Thymus (tissue), 11 donors: Measurements from ENCODE around the gene RAD51B. TPM values are rescaled to one million over a fixed set of nuclear protein-coding genes. Genes with fewer than 3 reads are reported as not detected.

ENCODE experiments used
- DNase-seq, 9 donors: peaks; one replicate each; pipeline ENCODE4 v3.0.0-alpha.2; 2013; ENCODE audit warnings: low spot score in 9 of 9, low read depth in 6 of 9, missing footprints in 1 of 9
- H3K27ac ChIP-seq, 2 donors: one replicate each; pipeline ENCODE4 v1.5.1; 2013; ENCODE audit warnings: control low read depth in 1 of 2, low read depth in 1 of 2, low read length in 1 of 2, mild to moderate bottlenecking in 1 of 2, moderate library complexity in 1 of 2
- H3K27me3 ChIP-seq, 2 donors: one replicate each; pipeline ENCODE4 v1.5.1; 2013; ENCODE audit warnings: low read length in 1 of 2; ENCODE audit not compliant: control insufficient read depth in 2 of 2, insufficient read depth in 1 of 2
- H3K36me3 ChIP-seq, 2 donors: one replicate each; pipeline ENCODE4 v1.5.1; 2013; ENCODE audit warnings: low read length in 1 of 2, mild to moderate bottlenecking in 1 of 2, moderate library complexity in 1 of 2; ENCODE audit not compliant: control insufficient read depth in 2 of 2, insufficient read depth in 2 of 2
- H3K4me1 ChIP-seq, 2 donors: one replicate each; pipeline ENCODE4 v1.5.1; 2013; ENCODE audit warnings: low read length in 2 of 2; ENCODE audit not compliant: control insufficient read depth in 2 of 2, insufficient read depth in 2 of 2
- H3K4me3 ChIP-seq, 2 donors: one replicate each; pipeline ENCODE4 v1.5.1; 2013; ENCODE audit warnings: low read length in 2 of 2, control low read depth in 1 of 2, mild to moderate bottlenecking in 1 of 2
- H3K9me3 ChIP-seq, 2 donors: one replicate each; pipeline ENCODE4 v1.5.1; 2013; ENCODE audit warnings: low read length in 1 of 2, mild to moderate bottlenecking in 1 of 2; ENCODE audit not compliant: control insufficient read depth in 2 of 2, insufficient read depth in 1 of 2
- WGBS: extraction: QIAGEN DNeasy Blood & Tissue Kit; methylation state at CpG from one replicate; pipeline ENCODE4 v1.1.7; 2013; 5-methylcytosine and 5-hydroxymethylcytosine counted together
- polyA plus RNA-seq: library from polyadenylated mRNA; stranded (reverse); fragments of 200-250 nt; gene quantifications from one replicate; pipeline ENCODE4 v1.2.3, GENCODE V29; 2013
- total RNA-seq: library from RNA; stranded (reverse); fragments of 120-200 nt; gene quantifications from one replicate; pipeline ENCODE4 v1.2.4, GENCODE V29; 2013
- donor health status: healthy.

Gene RAD51B
- total and polyA plus RNA-seq, 2 donors, result 7.8 to 17.8 TPM

- no peaks in the 10 kb centered on the region for H3K9me3 ChIP-seq
- H3K27me3 ChIP-seq, result no peaks in the 10 kb centered on the region
- no peaks in the 10 kb centered on the region for H3K4me1 ChIP-seq
- no peaks in the 10 kb centered on the region for H3K36me3 ChIP-seq
- no peak overlapping the region for H3K27ac ChIP-seq
- no peak overlapping the region for H3K4me3 ChIP-seq
- no peak for DNase-seq
These were observed 88.6 kb downstream of the RAD51B start for GRCh38 chr14:67908052-67908754.

DNA sequence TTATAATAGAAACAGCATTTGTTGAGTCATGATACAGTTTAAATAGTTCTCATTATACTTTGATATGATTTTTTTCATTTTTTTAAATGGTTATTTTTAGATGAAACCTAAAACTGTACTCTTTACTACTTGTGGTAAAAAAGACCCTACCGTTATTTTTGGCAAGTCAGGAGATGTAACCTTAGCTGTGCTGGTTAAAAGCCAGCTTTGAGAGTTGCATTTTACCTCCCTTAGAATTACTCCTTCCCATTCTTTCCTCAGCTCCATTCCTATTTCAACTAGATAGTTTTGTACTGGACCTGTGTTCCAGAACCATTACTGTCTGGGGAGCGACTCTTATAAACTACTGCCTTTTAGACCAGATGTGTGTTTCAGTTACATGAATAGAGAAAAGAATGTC is 92.0 kb downstream of the RAD51B start:
- no peak for DNase-seq
- no peaks in the 10 kb centered on the region for H3K9me3 ChIP-seq
- H3K4me3 ChIP-seq, result no peak overlapping the region
- WGBS, result 54% methylated on average over 2 of the region's 2 CpGs
- no peaks in the 10 kb centered on the region for H3K27me3 ChIP-seq
- H3K4me1 ChIP-seq, result no peaks in the 10 kb centered on the region
- H3K36me3 ChIP-seq, result no peaks in the 10 kb centered on the region
- H3K27ac ChIP-seq, result no peak overlapping the region

DNA sequence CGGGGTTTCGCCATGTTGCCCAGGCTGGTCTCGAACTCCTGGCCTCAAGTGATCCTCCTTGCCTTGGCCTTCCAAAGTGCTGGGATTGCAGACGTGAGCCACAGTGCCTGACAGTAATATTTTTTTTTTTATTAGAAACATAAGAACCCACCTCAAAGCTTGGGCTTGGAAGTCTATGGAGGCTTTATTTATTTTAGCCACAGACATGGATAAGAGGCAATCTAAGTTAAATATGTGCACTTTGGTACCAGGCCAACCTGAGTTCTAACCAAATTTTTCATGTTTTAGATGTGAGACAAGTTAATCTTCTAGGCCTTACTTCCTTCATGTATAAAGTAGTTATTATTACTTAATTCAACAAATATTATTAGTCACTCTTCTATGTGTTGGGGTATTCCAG is 96.9 kb downstream of the RAD51B start:
- 98% methylated on average over 4 of the region's 4 CpGs for WGBS
- no peak overlapping the region for H3K4me3 ChIP-seq
- H3K36me3 ChIP-seq, result no peaks in the 10 kb centered on the region
- no peaks in the 10 kb centered on the region for H3K4me1 ChIP-seq
- H3K9me3 ChIP-seq, result no peaks in the 10 kb centered on the region
- no peak for DNase-seq
- no peaks in the 10 kb centered on the region for H3K27me3 ChIP-seq
- H3K27ac ChIP-seq, result no peak overlapping the region

- Histone ChIP-seq H3K9me3 (no peaks in the 10 kb centered on the region), H3K36me3 (no peaks in the 10 kb centered on the region), H3K4me1 (no peaks in the 10 kb centered on the region), H3K27ac (no peak overlapping the region), H3K27me3 (no peaks in the 10 kb centered on the region), H3K4me3 (no peak overlapping the region)
- DNase-seq, result no peak
- 92% methylated on average over 6 of the region's 6 CpGs for WGBS
These were observed 97.4 kb downstream of the RAD51B start for GRCh38 chr14:67917006-67917405.

- DNase-seq, result no peak
- Histone ChIP-seq H3K9me3 (no peaks in the 10 kb centered on the region), H3K4me1 (no peaks in the 10 kb centered on the region), H3K27ac (no peak overlapping the region), H3K4me3 (no peak overlapping the region), H3K27me3 (no peaks in the 10 kb centered on the region), H3K36me3 (no peaks in the 10 kb centered on the region)
These were observed 99.3 kb downstream of the RAD51B start for GRCh38 chr14:67918838-67919237.

DNA sequence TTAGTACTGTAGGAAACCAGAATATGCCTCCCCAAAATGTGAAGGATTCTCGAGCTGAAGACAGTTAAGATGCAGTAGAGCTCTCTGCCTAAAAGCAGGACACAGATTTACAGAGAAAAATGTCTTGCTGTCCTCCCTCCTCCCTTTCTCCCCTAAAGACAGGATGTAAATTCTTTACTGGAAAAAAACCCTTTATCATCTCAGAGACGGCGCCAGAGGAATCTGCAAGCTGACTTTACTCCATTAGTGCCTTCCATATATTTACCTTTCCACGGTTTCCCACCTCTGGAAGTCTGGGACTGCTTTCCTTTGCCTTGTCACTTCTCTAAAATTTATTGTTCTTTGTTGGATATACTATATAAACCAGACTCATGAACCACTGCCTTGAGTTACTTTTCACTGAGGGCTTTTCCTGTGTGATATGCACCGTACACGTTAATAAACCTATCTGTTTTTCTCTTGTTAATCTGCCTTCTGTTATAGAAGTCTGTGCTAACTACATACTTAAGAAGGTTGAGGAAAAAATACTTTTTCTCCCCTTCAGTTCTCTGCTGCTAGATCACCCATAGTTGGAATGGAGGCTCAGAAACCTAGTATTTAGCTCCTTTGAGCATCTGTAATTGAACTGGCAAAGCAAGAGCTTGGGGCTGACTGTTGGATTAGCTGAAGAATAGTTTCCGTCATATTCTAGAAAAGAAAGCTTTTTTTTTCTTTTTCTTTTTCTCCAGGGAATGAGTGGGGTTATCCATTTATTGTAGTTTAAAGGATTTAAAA is 99.9 kb downstream of the RAD51B start:
- H3K27ac ChIP-seq, result no peak overlapping the region
- DNase-seq, result no peak
- no peak overlapping the region for H3K4me3 ChIP-seq
- 96% methylated on average over 7 of the region's 7 CpGs for WGBS
- no peaks in the 10 kb centered on the region for H3K9me3 ChIP-seq
- no peaks in the 10 kb centered on the region for H3K36me3 ChIP-seq
- H3K27me3 ChIP-seq, result no peaks in the 10 kb centered on the region
- no peaks in the 10 kb centered on the region for H3K4me1 ChIP-seq

GRCh38 chr14:67926821-67927220 is 107.2 kb downstream of the RAD51B start:
- 98% methylated on average over 3 of the region's 3 CpGs for WGBS
- Histone ChIP-seq H3K27me3 (no peaks in the 10 kb centered on the region), H3K4me3 (no peak overlapping the region), H3K27ac (no peak overlapping the region), H3K4me1 (no peaks in the 10 kb centered on the region), H3K9me3 (peaks cover 0 to 14% of the 10 kb centered on the region in 2 donors), H3K36me3 (no peaks in the 10 kb centered on the region)
- no peak for DNase-seq

- no peak for DNase-seq
- Histone ChIP-seq H3K4me1 (no peaks in the 10 kb centered on the region), H3K4me3 (no peak overlapping the region), H3K9me3 (peaks cover 0 to 14% of the 10 kb centered on the region in 2 donors), H3K27ac (no peak overlapping the region), H3K27me3 (no peaks in the 10 kb centered on the region), H3K36me3 (no peaks in the 10 kb centered on the region)
- 96% methylated on average over 4 of the region's 4 CpGs for WGBS
These were observed 107.7 kb downstream of the RAD51B start for GRCh38 chr14:67927244-67927643.

DNA sequence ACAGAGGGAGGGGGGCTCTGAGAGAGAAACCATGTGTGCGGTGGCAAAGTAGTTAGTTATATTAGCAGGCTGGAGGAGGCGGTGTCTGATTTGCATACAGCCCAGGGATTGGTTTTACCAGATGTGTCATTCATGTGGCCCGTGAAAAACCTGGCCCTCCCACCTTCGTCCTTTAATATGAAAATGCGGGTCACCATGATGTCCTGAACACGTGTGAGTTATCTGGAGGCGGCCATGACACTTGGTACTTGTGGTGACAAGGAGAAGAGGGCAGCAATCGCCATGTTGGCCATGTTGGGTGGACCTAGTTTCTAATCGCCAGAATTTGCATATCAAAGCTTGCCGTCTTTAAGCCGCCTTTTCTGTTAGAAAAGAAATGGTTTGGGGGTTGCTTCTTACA is 108.8 kb downstream of the RAD51B start:
- Histone ChIP-seq H3K9me3 (peaks cover 0 to 14% of the 10 kb centered on the region in 2 donors), H3K27ac (no peak overlapping the region), H3K4me3 (no peak overlapping the region), H3K27me3 (no peaks in the 10 kb centered on the region), H3K4me1 (peaks cover 0 to 8% of the 10 kb centered on the region in 2 donors), H3K36me3 (no peaks in the 10 kb centered on the region)
- WGBS, result 97% methylated on average over 11 of the region's 11 CpGs
- no peak for DNase-seq
